Hepatocyte (in vitro differentiated cells): ENCODE measurements around the gene SCUBE2. TPM values are rescaled to one million over a fixed set of nuclear protein-coding genes. Genes with fewer than 3 reads are reported as not detected.
"Not testable (repeated sequence)": the region's sequence is repeated elsewhere in the genome, so short reads cannot be mapped to it uniquely, and the experiment has no call there.

Experiments used
- DNase-seq: peaks from one replicate; pipeline ENCODE4 v3.0.0-alpha.2; 2016; ENCODE audit warnings: low spot score
- H2AFZ ChIP-seq: fragments of 200-600 bp; sonication (generic); 2 replicates; pipeline ENCODE4 v1.6.0; 2016; ENCODE audit warnings: antibody characterized with exemption, mild to moderate bottlenecking
- H3K27ac ChIP-seq: fragments of 200-600 bp; sonication (generic); 2 replicates; pipeline ENCODE4 v1.5.1; 2016; ENCODE audit warnings: mild to moderate bottlenecking
- H3K27me3 ChIP-seq: fragments of 200-600 bp; sonication (generic); 2 replicates; pipeline ENCODE4 v1.6.1; 2016
- H3K36me3 ChIP-seq: fragments of 200-600 bp; sonication (generic); replicated peaks from 2 replicates; pipeline ENCODE4 v1.5.1; 2016; ENCODE audit warnings: low read depth; ENCODE audit not compliant: insufficient read depth
- H3K4me1 ChIP-seq: fragments of 200-600 bp; sonication (generic); 2 replicates; pipeline ENCODE4 v1.5.1; 2016; ENCODE audit warnings: mild to moderate bottlenecking, moderate library complexity; ENCODE audit not compliant: insufficient read depth
- H3K4me2 ChIP-seq: fragments of 200-600 bp; sonication (generic); 2 replicates; pipeline ENCODE4 v1.6.0; 2016
- H3K4me3 ChIP-seq: fragments of 200-600 bp; sonication (generic); 2 replicates; pipeline ENCODE4 v1.5.1; 2016; ENCODE audit warnings: mild to moderate bottlenecking
- H3K79me2 ChIP-seq: fragments of 200-600 bp; sonication (generic); 2 replicates; pipeline ENCODE4 v1.6.0; 2017; ENCODE audit warnings: mild to moderate bottlenecking
- H3K9me2 ChIP-seq: fragments of 200-600 bp; sonication (generic); replicated peaks from 2 replicates; pipeline ENCODE4 v1.6.0; 2017; ENCODE audit warnings: mild to moderate bottlenecking; ENCODE audit not compliant: insufficient read depth
- H3K9me3 ChIP-seq: fragments of 200-600 bp; sonication (generic); 2 replicates; pipeline ENCODE4 v1.5.1; 2016; ENCODE audit warnings: low read depth, mild to moderate bottlenecking
- H4K20me1 ChIP-seq: fragments of 200-600 bp; sonication (generic); 2 replicates; pipeline ENCODE4 v1.6.0; 2016; ENCODE audit warnings: mild to moderate bottlenecking; ENCODE audit not compliant: insufficient read depth, poor library complexity, severe bottlenecking
- EZH2 ChIP-seq: fragments of 200-600 bp; sonication (generic); IDR thresholded peaks from 2 replicates; pipeline ENCODE4 v1.6.1; 2016; ENCODE audit warnings: antibody characterized with exemption, mild to moderate bottlenecking, borderline replicate concordance
- EZH2phosphoT487 ChIP-seq: fragments of 200-600 bp; sonication (generic); IDR thresholded peaks from one replicate; pipeline ENCODE4 v1.6.1; 2018; ENCODE audit warnings: antibody characterized with exemption, mild to moderate bottlenecking, low read depth, moderate library complexity; ENCODE audit not compliant: unreplicated experiment, severe bottlenecking
- WGBS: methylation state at CpG from one replicate; pipeline ENCODE4 v1.1.6; 2016; ENCODE audit warnings: low lambda C conversion rate; ENCODE audit errors: missing lambda C conversion rate; 5-methylcytosine and 5-hydroxymethylcytosine counted together
- polyA plus RNA-seq: library from polyadenylated mRNA; unstranded; fragments of >200 nt; fragmentation: Nextera tagmentation; extraction: Ambion mirVana; gene quantifications from 2 replicates; pipeline ENCODE4 v1.2.1, GENCODE V29; 2016
- total RNA-seq: library from RNA; depleted of rRNA; stranded (reverse); fragments of >200 nt; gene quantifications from 2 replicates; pipeline ENCODE4 v1.2.3, GENCODE V29; 2014
- TF ChIP-seq, protein P1 (sequence below): fragments of 200-600 bp; sonication (generic); IDR thresholded peaks from 2 replicates; pipeline ENCODE4 v1.5.1; 2016; ENCODE audit warnings: antibody characterized with exemption, mild to moderate bottlenecking; ENCODE audit not compliant: poor library complexity

SCUBE2 gene
- total and polyA plus RNA-seq, 2 experiments from 2014 or later, result 8.6 to 8.9 TPM

DNA sequence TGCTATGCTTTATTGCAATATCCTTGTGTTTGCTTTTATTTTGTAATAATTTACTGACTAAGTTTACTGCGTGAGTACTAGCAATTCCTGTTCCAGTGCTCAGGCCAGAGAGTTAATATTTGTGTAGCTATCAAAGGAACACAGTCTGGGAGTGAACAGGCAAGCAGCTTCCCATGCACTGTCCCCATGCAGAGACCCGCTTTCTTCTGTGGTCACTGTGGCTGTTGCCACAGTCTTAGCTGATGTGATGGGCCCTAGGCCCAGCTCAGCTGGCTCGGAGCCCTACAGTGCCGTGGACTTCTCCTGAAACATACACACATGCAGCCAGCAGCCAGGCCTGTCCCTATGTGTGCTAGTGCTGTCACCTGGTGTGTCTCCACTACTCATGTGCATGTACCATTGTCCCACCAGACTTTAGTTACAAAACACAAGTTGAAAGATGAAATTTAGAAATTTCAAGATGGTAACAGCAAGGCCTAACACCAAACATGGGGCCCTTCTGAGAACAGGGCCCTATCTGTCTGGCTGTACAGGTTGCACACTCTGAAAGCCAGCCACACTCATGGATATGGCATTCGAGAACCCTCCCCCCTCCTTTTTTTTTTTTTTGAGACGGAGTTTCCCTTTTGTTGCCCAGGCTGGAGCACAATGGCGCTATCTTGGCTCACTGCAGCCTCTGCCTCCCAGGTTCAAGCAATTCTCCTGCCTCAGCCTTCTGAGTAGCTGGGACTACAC lies 12.3 kb upstream of the SCUBE2 start:
- Histone ChIP-seq H3K9me3 (no peaks in the 10 kb centered on the region), H3K27ac (peak overlapping the region; percentile 47), H2AFZ (no peak overlapping the region), H3K36me3 (no peaks in the 10 kb centered on the region), H3K4me3 (no peak overlapping the region), H4K20me1 (no peaks in the 10 kb centered on the region), H3K4me1 (no peaks in the 10 kb centered on the region), H3K4me2 (no peak overlapping the region), H3K79me2 (no peaks in the 10 kb centered on the region), H3K9me2 (no peaks in the 10 kb centered on the region), H3K27me3 (no peaks in the 10 kb centered on the region)
- DNase-seq, result no peak
- WGBS, result 79% methylated on average over 7 of the region's 7 CpGs
- TF ChIP-seq EZH2 (no peak), EZH2phosphoT487 (no peak)
- TF ChIP-seq, protein P1, sequence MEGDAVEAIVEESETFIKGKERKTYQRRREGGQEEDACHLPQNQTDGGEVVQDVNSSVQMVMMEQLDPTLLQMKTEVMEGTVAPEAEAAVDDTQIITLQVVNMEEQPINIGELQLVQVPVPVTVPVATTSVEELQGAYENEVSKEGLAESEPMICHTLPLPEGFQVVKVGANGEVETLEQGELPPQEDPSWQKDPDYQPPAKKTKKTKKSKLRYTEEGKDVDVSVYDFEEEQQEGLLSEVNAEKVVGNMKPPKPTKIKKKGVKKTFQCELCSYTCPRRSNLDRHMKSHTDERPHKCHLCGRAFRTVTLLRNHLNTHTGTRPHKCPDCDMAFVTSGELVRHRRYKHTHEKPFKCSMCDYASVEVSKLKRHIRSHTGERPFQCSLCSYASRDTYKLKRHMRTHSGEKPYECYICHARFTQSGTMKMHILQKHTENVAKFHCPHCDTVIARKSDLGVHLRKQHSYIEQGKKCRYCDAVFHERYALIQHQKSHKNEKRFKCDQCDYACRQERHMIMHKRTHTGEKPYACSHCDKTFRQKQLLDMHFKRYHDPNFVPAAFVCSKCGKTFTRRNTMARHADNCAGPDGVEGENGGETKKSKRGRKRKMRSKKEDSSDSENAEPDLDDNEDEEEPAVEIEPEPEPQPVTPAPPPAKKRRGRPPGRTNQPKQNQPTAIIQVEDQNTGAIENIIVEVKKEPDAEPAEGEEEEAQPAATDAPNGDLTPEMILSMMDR, result no peak

DNA sequence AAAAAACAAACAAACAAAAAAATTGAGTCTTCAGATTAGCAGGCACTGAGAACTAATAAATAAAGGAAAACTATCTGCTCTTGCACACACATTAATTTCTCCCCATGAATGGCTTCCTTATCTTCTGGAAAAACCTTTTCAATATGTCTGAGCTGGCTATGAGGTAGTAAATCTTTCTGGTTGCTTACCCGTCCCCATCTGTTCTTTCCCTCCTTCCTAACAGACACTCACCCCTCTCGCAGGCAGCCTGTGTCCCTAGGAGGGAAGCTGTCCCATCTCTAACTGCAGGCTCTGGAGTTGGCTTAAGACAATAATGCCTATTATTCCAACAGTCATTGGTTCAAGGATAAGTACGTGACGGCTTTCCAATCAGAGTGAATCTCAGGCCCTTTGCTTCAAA lies 8.2 kb upstream of the SCUBE2 start:
- WGBS, result 84% methylated on average over 4 of the region's 4 CpGs
- H3K27me3 ChIP-seq, result no peaks in the 10 kb centered on the region

DNA sequence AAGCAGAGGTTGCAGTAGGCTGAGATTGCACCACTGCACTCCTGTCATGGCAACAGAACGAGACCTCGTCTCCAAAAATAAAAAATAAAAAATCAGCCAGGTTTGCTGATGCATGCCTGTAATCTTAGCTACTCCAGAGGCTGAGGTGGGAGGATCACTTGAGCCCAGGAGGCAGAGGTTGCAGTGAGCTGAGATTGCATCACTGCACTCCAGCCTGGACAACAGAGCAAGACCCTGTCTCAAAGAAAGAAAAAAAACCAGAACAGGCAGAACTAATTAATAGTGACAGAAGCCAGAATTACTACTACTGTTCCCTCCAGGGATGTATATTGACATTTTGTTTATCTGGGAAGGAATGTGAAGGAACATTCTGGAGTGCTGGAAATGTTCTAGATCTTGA lies 7.1 kb upstream of the SCUBE2 start:
- not testable (repeated sequence) for H4K20me1 ChIP-seq, H3K4me3 ChIP-seq, H3K4me2 ChIP-seq, H3K79me2 ChIP-seq, H3K27me3 ChIP-seq, H3K9me3 ChIP-seq, H3K9me2 ChIP-seq, DNase-seq, H3K4me1 ChIP-seq, H3K27ac ChIP-seq, H2AFZ ChIP-seq, H3K36me3 ChIP-seq
- 81% methylated on average over 2 of the region's 2 CpGs for WGBS

More for the DNA sequence above, 8.2 kb upstream of the SCUBE2 start:
- no peak overlapping the region for H2AFZ ChIP-seq
- H3K36me3 ChIP-seq, result no peaks in the 10 kb centered on the region
- H3K9me2 ChIP-seq, result no peaks in the 10 kb centered on the region
- no peak overlapping the region for H3K4me2 ChIP-seq
- no peak overlapping the region for H3K4me3 ChIP-seq
- no peaks in the 10 kb centered on the region for H4K20me1 ChIP-seq
- H3K27ac ChIP-seq, result no peak overlapping the region
- DNase-seq, result no peak
- no peaks in the 10 kb centered on the region for H3K9me3 ChIP-seq
- TF ChIP-seq EZH2phosphoT487 (no peak), EZH2 (no peak)
- TF ChIP-seq, protein P1, result no peak
- no peaks in the 10 kb centered on the region for H3K4me1 ChIP-seq
- no peaks in the 10 kb centered on the region for H3K79me2 ChIP-seq

- H3K4me2 ChIP-seq, H3K4me1 ChIP-seq, H3K4me3 ChIP-seq, H3K9me2 ChIP-seq, DNase-seq, H3K27ac ChIP-seq, H3K79me2 ChIP-seq, H3K36me3 ChIP-seq, H4K20me1 ChIP-seq, H3K27me3 ChIP-seq, H2AFZ ChIP-seq, H3K9me3 ChIP-seq: not testable (repeated sequence)
- WGBS, result 89% methylated on average over 23 of the region's 23 CpGs
These were observed 6.0 kb upstream of the SCUBE2 start for GRCh38 chr11:9097186-9097943.
